GM12878 (cell line): Measurements from ENCODE around the gene ABCA4. TPM values are rescaled to one million over a fixed set of nuclear protein-coding genes. Genes with fewer than 3 reads are reported as not detected.

Experiments used
- ATAC-seq: fragments of 200-7000 bp; cut with Tn5 transposase; 3 replicates; pipeline ENCODE4 v1.9.1; 2020; ENCODE audit warnings: mild to moderate bottlenecking, moderate library complexity
- BruUV-seq: library from RNA; stranded (reverse); fragments of 400-500 nt; replicated peaks from 2 replicates; lab custom pipeline; 2021; lab: Mats Ljungman, UMichigan
- CTCF ChIA-PET: fragments of 300-600 bp; sonication (Branson Sonifier 250); formaldehyde crosslinking; extraction: SDS; loops from one replicate; lab custom pipeline; 2021; ENCODE audit warnings: inconsistent platforms; lab: Yijun Ruan, JAX
- POLR2A ChIA-PET: fragments of 350-600 bp; formaldehyde crosslinking; extraction: SDS; loops from one replicate; lab custom pipeline; 2021; ENCODE audit warnings: inconsistent platforms; lab: Charles Lee
- RAD21 ChIA-PET: fragments of 300-600 bp; sonication (Branson Sonifier 250); formaldehyde crosslinking; loops from one replicate; lab custom pipeline; 2023; ENCODE audit warnings: antibody characterized with exemption; ENCODE audit not compliant: unreplicated experiment; lab: Charles Lee
- SMC1A ChIA-PET: fragments of 300-600 bp; sonication (Branson Sonifier 250); formaldehyde crosslinking; loops from one replicate; lab custom pipeline; 2023; ENCODE audit not compliant: unreplicated experiment, uncharacterized antibody; lab: Charles Lee
- DNase-seq: peaks from one replicate; pipeline ENCODE4 v3.0.0-alpha.2; 2011; ENCODE audit warnings: low read depth, low spot score
- FAIRE-seq: peaks from 3 replicates; lab custom pipeline; 2011; peaks lifted over from hg19 to GRCh38; lab: Jason Lieb, UNC
- H2AFZ ChIP-seq: 2 replicates; pipeline ENCODE4 v1.6.0; 2011; ENCODE audit warnings: low read depth, low read length, control low read depth; ENCODE audit not compliant: control insufficient read depth
- H3K27ac ChIP-seq: 2 replicates; pipeline ENCODE4 v1.5.1; 2011; ENCODE audit warnings: control low read depth; ENCODE audit not compliant: control insufficient read depth, insufficient read depth
- H3K27me3 ChIP-seq, 2 experiments: replicated peaks in 1 of 2; 2 replicates each; pipeline versions ENCODE4 v1.6.0 to v1.6.1; 2011; ENCODE audit warnings: low read length in 1 of 2; ENCODE audit not compliant: control insufficient read depth in 2 of 2, insufficient read depth in 2 of 2
- H3K36me3 ChIP-seq, 2 experiments: 2 replicates each; pipeline ENCODE4 v1.5.1; 2011; ENCODE audit warnings: low read length in 1 of 2; ENCODE audit not compliant: control insufficient read depth in 2 of 2, insufficient read depth in 2 of 2
- H3K4me1 ChIP-seq: 2 replicates; pipeline ENCODE4 v1.6.1; 2011; ENCODE audit warnings: mild to moderate bottlenecking, low read length, moderate library complexity, mixed read lengths; ENCODE audit not compliant: control insufficient read depth, insufficient read depth
- H3K4me2 ChIP-seq: 2 replicates; pipeline ENCODE4 v1.6.0; 2011; ENCODE audit warnings: control low read depth; ENCODE audit not compliant: control insufficient read depth, insufficient read depth
- H3K4me3 ChIP-seq: fragments of 200-600 bp; sonication (generic); 2 replicates; pipeline ENCODE4 v1.5.1; 2016
- H3K79me2 ChIP-seq: 2 replicates; pipeline ENCODE4 v1.6.0; 2011; ENCODE audit warnings: low read length; ENCODE audit not compliant: control insufficient read depth, insufficient read depth
- H3K9ac ChIP-seq: 2 replicates; pipeline ENCODE4 v1.8.0; 2011; ENCODE audit warnings: low read length, control low read depth, mixed read lengths; ENCODE audit not compliant: control insufficient read depth, insufficient read depth
- H3K9me3 ChIP-seq: replicated peaks from 3 replicates; pipeline ENCODE4 v1.5.1; 2011; ENCODE audit warnings: mild to moderate bottlenecking, low read length; ENCODE audit not compliant: control insufficient read depth, insufficient read depth
- H4K20me1 ChIP-seq: 2 replicates; pipeline ENCODE4 v1.6.0; 2011; ENCODE audit not compliant: control insufficient read depth, insufficient read depth
- BCL11A ChIP-seq: IDR thresholded peaks from 2 replicates; pipeline ENCODE4 v1.6.1; 2011; ENCODE audit warnings: low read depth, low read length
- CEBPZ ChIP-seq: fragments of 150-350 bp; IDR thresholded peaks from 2 replicates; pipeline ENCODE4 v1.6.1; 2016; ENCODE audit warnings: low read depth, low read length
- IKZF1 ChIP-seq: fragments of 450-650 bp; conservative IDR thresholded peaks from 2 replicates; pipeline ENCODE4 v1.6.1; 2017; ENCODE audit warnings: antibody characterized with exemption, mild to moderate bottlenecking
- STAT1 ChIP-seq: fragments of 450-650 bp; conservative IDR thresholded peaks from 2 replicates; pipeline ENCODE4 v1.6.1; 2014; ENCODE audit warnings: antibody characterized with exemption, mild to moderate bottlenecking
- WGBS: methylation state at CpG from one replicate; pipeline ENCODE4 v1.1.6; 2016; ENCODE audit warnings: low lambda C conversion rate; ENCODE audit not compliant: insufficient replicate concordance, insufficient coverage; ENCODE audit errors: missing lambda C conversion rate; 5-methylcytosine and 5-hydroxymethylcytosine counted together
- in situ Hi-C: fragments of 300-500 bp; cut with MboI; formaldehyde crosslinking; loops from 9 replicates; pipeline ENCODE4 v1.14.3; 2018; ENCODE audit warnings: mixed read lengths
- intact Hi-C: fragments of 100-400 bp; cut with micrococcal nuclease; formaldehyde crosslinking; loops from one replicate; pipeline ENCODE4 v1.14.2; 2022; ENCODE audit not compliant: unreplicated experiment
- polyA plus RNA-seq, 11 experiments: library from polyadenylated mRNA; depleted of rRNA in 4 of 11; unstranded in 6 of 11; stranded (reverse) in 5 of 11; fragments of >200 nt; fragmentation: Nextera tagmentation in 4 of 11; fragmentation: Illumina TruSeq in 1 of 11; extraction: Ambion mirVana in 4 of 11; extraction: Trizol in 1 of 11; gene quantifications; 1 replicate in 1 of 11; 2 replicates in 10 of 11; pipeline versions ENCODE4 v1.2.1 to v1.2.3, GENCODE V29; 2011 to 2016; ENCODE audit warnings: inconsistent platforms in 2 of 11, missing spikeins in 2 of 11, low read depth in 1 of 11
- total RNA-seq, 4 experiments: library from RNA; depleted of rRNA in 3 of 4; stranded (reverse); fragments of >200 nt in 3 of 4; fragmentation: Illumina TruSeq in 1 of 4; extraction: Trizol in 1 of 4; gene quantifications; 2 replicates each; pipeline versions ENCODE4 v1.2.1 to v1.2.3, GENCODE V29; 2013 to 2021

Gene ABCA4
- total and polyA plus RNA-seq, 10 of the 15 experiments (the other 5 are each of a cell fraction or from before 2014, with no cell fraction given): 0.03 to 0.28 (median 0.11) TPM; not detected in 3

DNA sequence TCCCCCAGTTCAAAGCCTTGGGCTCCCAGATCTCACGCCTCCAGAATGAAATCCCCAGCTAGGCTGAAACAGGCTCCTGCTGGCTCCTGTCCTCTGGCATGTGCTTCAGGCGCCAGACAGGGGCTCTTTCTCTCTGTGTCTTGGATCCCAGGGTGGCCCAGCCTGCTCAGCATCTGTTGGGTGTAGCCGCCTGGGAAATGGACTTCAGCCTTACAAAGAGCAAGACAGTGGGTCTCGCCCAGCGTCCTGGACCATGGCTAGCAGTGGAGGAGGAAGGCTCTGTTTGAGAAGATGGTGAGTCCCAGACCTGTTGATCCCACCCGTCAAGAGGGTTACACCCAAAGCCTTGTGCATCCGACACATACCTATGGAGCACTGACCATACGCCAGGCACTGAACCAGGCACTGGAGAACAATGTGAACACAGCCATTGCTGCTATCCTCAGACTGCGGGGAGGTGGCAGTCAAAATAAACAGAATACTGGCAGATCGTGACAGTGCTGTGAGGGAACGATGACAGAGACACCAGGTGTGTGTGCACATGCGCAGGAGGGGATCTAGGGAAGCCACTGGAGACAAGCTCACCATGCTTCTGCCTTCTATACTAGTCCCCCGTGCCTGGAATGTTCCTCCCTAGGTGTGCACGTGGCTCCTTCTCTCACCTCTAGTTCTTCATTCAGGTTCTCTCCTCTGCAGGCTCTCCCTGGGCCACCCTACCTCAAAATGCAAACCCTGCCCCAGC, 118.7 kb downstream of the ABCA4 start:
- BruUV-seq: no TSS peak
- intact Hi-C loops: no loop called here
- Histone ChIP-seq H2AFZ (no peak overlapping the region), H3K4me2 (no peak overlapping the region), H3K4me1 (no peaks in the 10 kb centered on the region), H3K79me2 (no peaks in the 10 kb centered on the region), H3K36me3 (no peaks in the 10 kb centered on the region), H3K9ac (no peak overlapping the region), H3K27me3 (peaks cover 0 to 1% of the 10 kb centered on the region in 2 experiments; a peak in 2 of 4 replicates), H3K9me3 (no peaks in the 10 kb centered on the region), H3K4me3 (no peak overlapping the region), H4K20me1 (no peaks in the 10 kb centered on the region), H3K27ac (no peak overlapping the region)
- FAIRE-seq: no peak
- CTCF ChIA-PET: no interaction called here
- SMC1A ChIA-PET: no interaction called here
- TF ChIP-seq BCL11A (no peak), IKZF1 (no peak), CEBPZ (no peak), STAT1 (no peak)
- ATAC-seq: no peak
- RAD21 ChIA-PET: no interaction called here
- no peak for DNase-seq
- in situ Hi-C loops: no loop called here
- POLR2A ChIA-PET: no interaction called here
- 43% methylated on average over 13 of the region's 14 CpGs for WGBS
